ENCODE results near the gene PCID2. TPM values are rescaled to one million over a fixed set of nuclear protein-coding genes. Genes with fewer than 3 reads are reported as not detected.

Gene PCID2
- total and polyA plus RNA-seq, 2 of the 13 experiments (the other 11 are each of a cell fraction or from before 2014, with no cell fraction given): 65.0 to 111 TPM

- TF ChIP-seq ZNF253 (CRISPR knock-in tag; IDR thresholded peaks at IDR 0.05; ENCODE audit: borderline replicate concordance) (0 out of 2 replicates have a peak, but pooled peaks have one; percentile 74), STAG1 (CRISPR knock-in tag; IDR thresholded peaks at IDR 0.05) (0 out of 2 replicates have a peak, but pooled peaks have one; percentile 4), NRL (CRISPR knock-in tag; IDR thresholded peaks at IDR 0.05; ENCODE audit: borderline replicate concordance) (peak; percentile 62; the same call in 1 of the 2 replicates), ETV5 (CRISPR knock-in tag; IDR thresholded peaks at IDR 0.05; ENCODE audit: borderline replicate concordance) (peak; percentile 56), ZNF557 (CRISPR knock-in tag; IDR thresholded peaks at IDR 0.05) (peak; percentile 51; the same call in 1 of the 2 replicates), MXD1 (CRISPR knock-in tag; IDR thresholded peaks at IDR 0.05) (peak; percentile 94), ESRRA (CRISPR knock-in tag; IDR thresholded peaks at IDR 0.05; ENCODE audit: low read depth) (no peak), ZSCAN21 (CRISPR knock-in tag; IDR thresholded peaks at IDR 0.05; ENCODE audit: borderline replicate concordance) (peak; percentile 82), KDM4B (CRISPR knock-in tag; IDR thresholded peaks at IDR 0.05) (peak; percentile 43; the same call in 1 of the 2 replicates), KAT7 (CRISPR knock-in tag; IDR thresholded peaks at IDR 0.05; ENCODE audit: borderline replicate concordance) (peak; percentile 66; the same call in 1 of the 2 replicates)
These were observed 1.4 kb upstream of the PCID2 start (continued) for GRCh38 chr13:113209759-113210421.

- in situ Hi-C loops (cut with HindIII; ENCODE audit: extremely low pct_ligation_motif_present, low pct_unique_long_range_greater_than_20kb): no loop called here
- Histone ChIP-seq H3K4me3 (replicated peaks in 1 of 3; ENCODE audit: insufficient read depth in 1 of 3, low read depth in 2 of 3, low read length in 3 of 3) (peak within 1 kb of the TSS; percentile 83 to 96 (median 85)), H3K9ac (ENCODE audit: insufficient read depth, low read depth, low read length) (peak within 1 kb of the TSS; percentile 96), H3K4me2 (ENCODE audit: low read depth, low read length) (peak within 1 kb of the TSS; percentile 82), H2AFZ (ENCODE audit: low read length) (no peak within 1 kb of the TSS), H3K79me2 (ENCODE audit: insufficient read depth, low read length) (peaks cover 87% of the 10 kb centered on the region), H3K4me1 (ENCODE audit: insufficient read depth, low read length) (peaks cover 74% of the 10 kb centered on the region), H3K9me3 (ENCODE audit: low read length) (no peaks in the 10 kb centered on the region), H3K36me3 (replicated peaks in 1 of 2; ENCODE audit: control insufficient read depth in 1 of 2, insufficient read depth in 2 of 2, low read length in 2 of 2) (peaks cover 0 to 32% of the 10 kb centered on the region in 2 experiments; a peak in 3 of 5 replicates), H3K27ac (ENCODE audit: extremely low read length, insufficient read depth, low read length) (peak within 1 kb of the TSS; percentile 92), H3K27me3 (ENCODE audit: control insufficient read depth in 1 of 2, insufficient read depth in 2 of 2, low read length in 2 of 2) (no peaks in the 10 kb centered on the region), H4K20me1 (ENCODE audit: insufficient read depth, low read length) (peaks cover 35% of the 10 kb centered on the region)
- WGBS (ENCODE audit: low lambda C conversion rate): no CpG with 5 or more reads among the region's 66 CpGs
- CTCF ChIA-PET (ENCODE audit: low intra/inter-chr PET ratio, low total read pairs): no interaction called here
- POLR2A ChIA-PET: interaction anchor here (0.5 to 2.9 kb wide), 18 partner anchors 9 to 267 kb away, joined by 3 to 25 read pairs (median 5); partner anchors contain the start of genes F10, F7 and PROZ
- ATAC-seq (peak; percentile 60), FAIRE-seq (no peak), DNase-seq (ENCODE audit: low spot score) (peak; percentile 61)
- BruUV-seq (replicated peaks): no TSS peak
- intact Hi-C loops (cut with micrococcal nuclease; ENCODE audit: unreplicated experiment): loop anchor here (2.0 to 5.0 kb wide), 2 partner anchors 52 to 87 kb away; partner anchors contain the start of genes F10 and PROZ
- TF ChIP-seq ZNF121 (CRISPR knock-in tag; IDR thresholded peaks at IDR 0.05) (no peak), ATF4 (CRISPR knock-in tag; IDR thresholded peaks at IDR 0.05) (no peak; a peak in 1 of 4 replicates), TCF7 (IDR thresholded peaks at IDR 0.05; ENCODE audit: low read depth) (no peak), ZZZ3 (CRISPR knock-in tag; IDR thresholded peaks at IDR 0.05; ENCODE audit: borderline replicate concordance) (no peak), POLR2G (IDR thresholded peaks at IDR 0.05; ENCODE audit: low read depth, low read length) (peak; percentile 34; the same call in 1 of the 2 replicates), ZNF160 (CRISPR knock-in tag; IDR thresholded peaks at IDR 0.05) (no peak), ZBED4 (CRISPR knock-in tag; IDR thresholded peaks at IDR 0.05; ENCODE audit: borderline replicate concordance) (0 out of 2 replicates have a peak, but pooled peaks have one; percentile 5), HIVEP1 (CRISPR knock-in tag; IDR thresholded peaks at IDR 0.05) (no peak)
These were observed 878 bp upstream of the PCID2 start, which contains the start of gene CUL4A for GRCh38 chr13:113209336-113209758. Gene CUL4A (plus strand): TSS chr13:113209613. CDS start chr13:113209628, 15 bp downstream.

Data from HepG2 (cell line).